Measurements from ENCODE around the gene COA1. TPM values are rescaled to one million over a fixed set of nuclear protein-coding genes. Genes with fewer than 3 reads are reported as not detected.
"Not testable (repeated sequence)": the region's sequence is repeated elsewhere in the genome, so short reads cannot be mapped to it uniquely, and the experiment has no call there.

The COA1 gene
- total RNA-seq, 2 experiments from 2014 or later = 63.9 to 96.0 TPM

DNA sequence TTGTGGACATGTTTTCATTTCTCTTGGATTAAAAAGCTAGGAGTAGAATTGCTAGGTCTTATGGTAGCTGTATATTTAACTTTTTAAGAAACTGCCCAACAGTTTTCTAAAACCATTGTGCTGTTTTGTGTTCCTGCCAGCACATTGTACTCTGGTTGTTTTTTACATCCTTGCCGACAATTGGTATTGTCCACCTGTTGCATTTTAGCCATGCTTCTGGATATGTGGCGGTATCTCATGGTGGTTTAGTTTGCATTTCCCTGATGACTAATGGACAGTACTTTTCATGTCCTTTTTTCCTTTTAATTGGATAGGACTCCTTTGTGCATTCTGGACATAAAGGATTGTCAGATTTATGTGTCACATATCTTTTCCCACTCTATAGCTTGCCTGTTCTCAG is 100.9 kb downstream of the COA1 start:
- Histone ChIP-seq H3K4me1 (ENCODE audit: insufficient read depth, low read length, poor library complexity, severe bottlenecking) (peaks cover 26% of the 10 kb centered on the region), H3K27ac (ENCODE audit: low read depth, low read length, poor library complexity, severe bottlenecking) (no peak overlapping the region), H3K79me2 (ENCODE audit: insufficient read depth, low read depth, low read length) (peaks cover 34% of the 10 kb centered on the region; the same call in 1 of the 2 replicates), H3K9me3 (ENCODE audit: low read length) (no peaks in the 10 kb centered on the region), H3K36me3 (ENCODE audit: insufficient read depth, low read length) (peaks cover 95% of the 10 kb centered on the region), H3K9me2 (ENCODE audit: insufficient read depth, low read length) (no peaks in the 10 kb centered on the region), H3K4me2 (ENCODE audit: low read length) (no peak overlapping the region), H4K20me1 (ENCODE audit: insufficient read depth, low read length) (0 out of 2 replicates have a peak, but pooled peaks cover 7% of the 10 kb centered on the region), H2AFZ (ENCODE audit: low read length) (no peak overlapping the region), H3K4me3 (ENCODE audit: low read depth, low read length, poor library complexity, severe bottlenecking) (no peak overlapping the region)
- BruUV-seq (replicated peaks) = no TSS peak
- TF ChIP-seq CTCF (conservative IDR thresholded peaks at IDR 0.05; ENCODE audit: low read length) = no peak
- TF ChIP-seq EZH2phosphoT487 (IDR thresholded peaks at IDR 0.05; ENCODE audit: borderline replicate concordance, low read depth, low read length) = no peak
- DNase-seq (ENCODE audit: low spot score) = no peak
- CTCF ChIA-PET (ENCODE audit: unreplicated experiment) = no interaction called here
- POLR2A ChIA-PET = interaction anchor here (0.9 kb wide), 1 partner anchor 11 kb away, joined by 4 read pairs; no protein-coding TSS in a partner anchor
- intact Hi-C loops (cut with micrococcal nuclease; ENCODE audit: unreplicated experiment) = no loop called here

DNA sequence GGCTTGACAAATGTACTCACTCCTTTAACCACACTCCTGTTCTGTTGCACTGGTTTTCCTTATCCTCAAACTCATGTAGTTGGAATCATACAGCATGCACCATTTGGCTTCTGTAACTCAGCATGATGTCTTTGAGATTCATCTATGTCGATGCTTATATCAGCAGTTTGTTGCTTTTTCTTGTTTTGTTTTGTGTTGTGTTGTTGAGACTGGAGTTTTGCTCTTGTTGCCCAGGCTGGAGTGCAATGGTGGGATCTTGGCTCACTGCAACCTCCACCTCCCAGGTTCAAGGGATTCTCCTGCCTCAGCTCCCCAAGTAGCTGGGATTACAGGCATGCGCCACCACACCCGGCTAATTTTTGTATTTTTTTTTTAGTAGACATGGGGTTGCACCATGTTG is 101.5 kb downstream of the COA1 start:
- Histone ChIP-seq H3K79me2 (ENCODE audit: insufficient read depth, low read depth, low read length) (peaks cover 40% of the 10 kb centered on the region; the same call in 1 of the 2 replicates), H3K36me3 (ENCODE audit: insufficient read depth, low read length) (peaks cover 95% of the 10 kb centered on the region), H3K4me1 (ENCODE audit: insufficient read depth, low read length, poor library complexity, severe bottlenecking) (peaks cover 29% of the 10 kb centered on the region)
- intact Hi-C loops (cut with micrococcal nuclease; ENCODE audit: unreplicated experiment); H3K9me2 ChIP-seq (ENCODE audit: insufficient read depth, low read length); H4K20me1 ChIP-seq (ENCODE audit: insufficient read depth, low read length); DNase-seq (ENCODE audit: low spot score); CTCF ChIA-PET (ENCODE audit: unreplicated experiment); H3K9me3 ChIP-seq (ENCODE audit: low read length); H3K4me3 ChIP-seq (ENCODE audit: low read depth, low read length, poor library complexity, severe bottlenecking); H3K4me2 ChIP-seq (ENCODE audit: low read length); H2AFZ ChIP-seq (ENCODE audit: low read length); BruUV-seq (replicated peaks); H3K27ac ChIP-seq (ENCODE audit: low read depth, low read length, poor library complexity, severe bottlenecking): not testable (repeated sequence)
- POLR2A ChIA-PET = interaction anchor here (0.9 kb wide), 1 partner anchor 12 kb away, joined by 4 read pairs; no protein-coding TSS in a partner anchor

DNA sequence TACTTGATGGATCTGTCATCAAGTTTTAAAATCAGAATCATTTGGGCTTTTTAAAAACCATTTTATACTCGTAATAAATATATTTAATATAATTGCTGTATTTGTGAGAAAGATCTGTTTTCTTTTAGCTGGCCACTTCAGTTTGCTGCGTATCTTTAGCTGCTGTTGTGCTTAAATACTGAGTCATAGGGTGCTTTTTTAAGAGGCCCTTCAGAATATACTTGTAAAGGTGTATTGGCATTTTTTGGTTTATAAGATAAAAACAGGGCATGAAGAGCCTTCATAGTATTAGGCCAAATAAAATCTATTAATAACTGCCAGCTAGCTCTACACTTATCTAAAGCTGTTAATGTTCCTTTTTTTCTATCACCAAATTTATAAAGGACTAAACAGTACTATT is 102.6 kb downstream of the COA1 start:
- H3K27ac ChIP-seq (ENCODE audit: low read depth, low read length, poor library complexity, severe bottlenecking) = no peak overlapping the region
- POLR2A ChIA-PET = interaction anchor here (1.0 to 1.5 kb wide), 2 partner anchors 11 to 22 kb away, joined by 4 to 6 read pairs; no protein-coding TSS in a partner anchor
- BruUV-seq (replicated peaks) = no TSS peak

More for the DNA sequence above, 102.6 kb downstream of the COA1 start:
- CTCF ChIA-PET (ENCODE audit: unreplicated experiment) = no interaction called here
- Histone ChIP-seq H3K79me2 (ENCODE audit: insufficient read depth, low read depth, low read length) (peaks cover 40% of the 10 kb centered on the region; the same call in 1 of the 2 replicates), H3K4me2 (ENCODE audit: low read length) (no peak overlapping the region; the same call in 1 of the 2 replicates), H4K20me1 (ENCODE audit: insufficient read depth, low read length) (0 out of 2 replicates have a peak, but pooled peaks cover 7% of the 10 kb centered on the region), H3K9me2 (ENCODE audit: insufficient read depth, low read length) (no peaks in the 10 kb centered on the region), H3K4me1 (ENCODE audit: insufficient read depth, low read length, poor library complexity, severe bottlenecking) (peaks cover 40% of the 10 kb centered on the region), H2AFZ (ENCODE audit: low read length) (no peak overlapping the region), H3K9me3 (ENCODE audit: low read length) (no peaks in the 10 kb centered on the region), H3K36me3 (ENCODE audit: insufficient read depth, low read length) (peaks cover 91% of the 10 kb centered on the region), H3K4me3 (ENCODE audit: low read depth, low read length, poor library complexity, severe bottlenecking) (no peak overlapping the region)
- no peak for DNase-seq (ENCODE audit: low spot score)
- intact Hi-C loops (cut with micrococcal nuclease; ENCODE audit: unreplicated experiment) = no loop called here
- no peak for TF ChIP-seq EZH2phosphoT487 (IDR thresholded peaks at IDR 0.05; ENCODE audit: borderline replicate concordance, low read depth, low read length)
